HG03575 (cell line): ENCODE results near the gene OTOS.

Experiments used
- ATAC-seq: cut with Tn5 transposase; IDR thresholded peaks from one replicate; pipeline ENCODE4 v1.9.1; 2021; ENCODE audit not compliant: unreplicated experiment, insufficient number of reproducible peaks, low FRiP score; ENCODE audit errors: extremely low read depth

Gene OTOS

GRCh38 chr2:240168546-240169361, 28.3 kb upstream of the OTOS start:
- no peak for ATAC-seq

GRCh38 chr2:240168041-240168440, 27.6 kb upstream of the OTOS start:
- ATAC-seq, result no peak

GRCh38 chr2:240167588-240167880, 27.1 kb upstream of the OTOS start:
- no peak for ATAC-seq

- no peak for ATAC-seq
Observed at GRCh38 chr2:240166761-240167587, 26.5 kb upstream of the OTOS start.

GRCh38 chr2:240166191-240166590, 25.7 kb upstream of the OTOS start:
- no peak for ATAC-seq

GRCh38 chr2:240165661-240166060, 25.2 kb upstream of the OTOS start:
- no peak for ATAC-seq

- no peak for ATAC-seq
Observed at GRCh38 chr2:240165034-240165433, 24.6 kb upstream of the OTOS start.

GRCh38 chr2:240164586-240164985, 24.1 kb upstream of the OTOS start:
- no peak for ATAC-seq

GRCh38 chr2:240163844-240164574, 23.6 kb upstream of the OTOS start:
- ATAC-seq, result no peak

- no peak for ATAC-seq
Observed at GRCh38 chr2:240162939-240163714, 22.7 kb upstream of the OTOS start.

GRCh38 chr2:240162531-240162930, 22.1 kb upstream of the OTOS start:
- no peak for ATAC-seq

- no peak for ATAC-seq
Observed at GRCh38 chr2:240162032-240162431, 21.6 kb upstream of the OTOS start.

GRCh38 chr2:240161087-240161750, 20.8 kb upstream of the OTOS start:
- no peak for ATAC-seq

- no peak for ATAC-seq
Observed at GRCh38 chr2:240160291-240161086, 20.0 kb upstream of the OTOS start.

- ATAC-seq, result no peak
Observed at GRCh38 chr2:240159251-240159839, 18.9 kb upstream of the OTOS start.

- no peak for ATAC-seq
Observed at GRCh38 chr2:240157147-240157470, 16.7 kb upstream of the OTOS start.

GRCh38 chr2:240156435-240157146, 16.1 kb upstream of the OTOS start:
- no peak for ATAC-seq
